Right lobe of liver (tissue), 6 donors: ENCODE results near the gene HBZ. TPM values are rescaled to one million over a fixed set of nuclear protein-coding genes. Genes with fewer than 3 reads are reported as not detected.
A peak's percentile ranks its signal among the peaks of the same experiment; 100 is the strongest.

Experiments
- ATAC-seq, 4 donors: fragments of 200-7000 bp; cut with Tn5 transposase; one replicate each; pipeline ENCODE4 v1.9.1; 2020; ENCODE audit warnings: mild to moderate bottlenecking in 4 of 4, moderate library complexity in 4 of 4
- DNase-seq, 3 donors: peaks; one replicate each; pipeline ENCODE4 v3.0.0-alpha.2; 2020
- H3K27ac ChIP-seq, 3 donors: fragments of 200-600 bp; one replicate each; pipeline ENCODE4 v1.8.0; 2022
- H3K27me3 ChIP-seq, 2 donors: fragments of 200-600 bp; one replicate each; pipeline ENCODE4 v1.8.0; 2022
- H3K36me3 ChIP-seq, 4 donors: fragments of 200-600 bp; sonication (generic) in 1 of 4; one replicate each; pipeline versions ENCODE4 v1.5.1 to v1.8.0; 2017 to 2022; ENCODE audit warnings: control low read depth in 1 of 4
- H3K4me1 ChIP-seq, 4 donors: fragments of 200-600 bp; sonication (generic) in 1 of 4; one replicate each; pipeline versions ENCODE4 v1.5.1 to v1.8.0; 2017 to 2022; ENCODE audit warnings: control low read depth in 1 of 4
- H3K4me3 ChIP-seq, 3 donors: fragments of 200-600 bp; one replicate each; pipeline ENCODE4 v1.8.0; 2022
- H3K9me3 ChIP-seq, 4 donors: fragments of 200-600 bp; sonication (generic) in 1 of 4; one replicate each; pipeline versions ENCODE4 v1.5.1 to v1.8.0; 2017 to 2022; ENCODE audit warnings: control low read depth in 1 of 4
- CTCF ChIP-seq, 4 donors: fragments of 200-600 bp in 3 of 4; fragments of 450-650 bp in 1 of 4; IDR thresholded peaks; one replicate each; pipeline versions ENCODE4 v1.5.1 to v1.8.0; 2016 to 2022; ENCODE audit warnings: antibody characterized with exemption in 4 of 4, mild to moderate bottlenecking in 2 of 4
- POLR2A ChIP-seq: fragments of 450-650 bp; IDR thresholded peaks from one replicate; pipeline ENCODE4 v1.6.1; 2017; ENCODE audit warnings: antibody characterized with exemption, mild to moderate bottlenecking
- WGBS: methylation state at CpG from one replicate; pipeline ENCODE4 v1.1.6; 2018; ENCODE audit warnings: low coverage, low lambda C conversion rate; ENCODE audit not compliant: insufficient coverage; ENCODE audit errors: missing lambda C conversion rate; 5-methylcytosine and 5-hydroxymethylcytosine counted together
- intact Hi-C, 2 donors: fragments of 100-400 bp; cut with DNase I; formaldehyde crosslinking; loops; one replicate each; pipeline versions ENCODE4 v1.11.2 to v1.14.1; 2022
- total RNA-seq, 6 experiments: library from RNA; depleted of rRNA in 2 of 6; stranded (reverse); fragments of >200 nt in 2 of 6; fragmentation: NEBNext Ultra II Directional in 3 of 6; extraction: Animal tissue kit (Norgen Biotek cat#: 25700) in 3 of 6; gene quantifications; one replicate each; pipeline versions ENCODE4 v1.1.0 to v1.2.4, GENCODE V29; 2016 to 2023
- donor health status: DM: no; HTN: yes; CAD: no.
- donor health status: DM: no; HTN: no; CAD: no.
- donor health status: DM: no; HTN: no; CAD: no.
- donor health status: DM: no; HTN: yes; CAD: no.
- donor health status: DM: no; HTN: yes; CAD: no.

Gene HBZ
- total RNA-seq, 6 experiments from 2014 or later, result 0.81 TPM; not detected in 5

GRCh38 chr16:181565-182021 lies 29.1 kb downstream of the HBZ start:
- DNase-seq (peak; percentile 75 to 79 (median 78)), ATAC-seq (peak; percentile 84 to 94 (median 86))
- Histone ChIP-seq H3K9me3 (no peaks in the 10 kb centered on the region), H3K4me3 (no peak overlapping the region), H3K27me3 (peaks cover 0 to 16% of the 10 kb centered on the region in 2 donors), H3K36me3 (no peaks in the 10 kb centered on the region), H3K27ac (no peak overlapping the region), H3K4me1 (peaks cover 0 to 16% (median 4%) of the 10 kb centered on the region in 4 donors)
- TF ChIP-seq POLR2A (no peak), CTCF (IDR thresholded peaks at IDR 0.05) (peak; percentile 89 to 98 (median 94))
- 1% methylated on average over 11 of the region's 22 CpGs for WGBS
- intact Hi-C loops, result no loop called here

GRCh38 chr16:183005-183404 lies 30.6 kb downstream of the HBZ start:
- intact Hi-C loops, result no loop called here
- peak in 1 of 4 donors; percentile 13 for ATAC-seq

GRCh38 chr16:185213-185612 lies 32.8 kb downstream of the HBZ start:
- ATAC-seq (no peak), DNase-seq (no peak)
- intact Hi-C loops, result no loop called here
- H3K9me3 ChIP-seq, result no peaks in the 10 kb centered on the region
- no peak for TF ChIP-seq POLR2A
- TF ChIP-seq CTCF (IDR thresholded peaks at IDR 0.05), result no peak
- no peak overlapping the region for H3K4me3 ChIP-seq
- H3K36me3 ChIP-seq, result peaks cover 0 to 20% (median 10%) of the 10 kb centered on the region in 4 donors
- peaks cover 0 to 12% (median 4%) of the 10 kb centered on the region in 4 donors for H3K4me1 ChIP-seq
- no peak overlapping the region for H3K27ac ChIP-seq
- WGBS, result 81% methylated on average over 5 of the region's 13 CpGs
- H3K27me3 ChIP-seq, result no peaks in the 10 kb centered on the region

More at GRCh38 chr16:183005-183404, 30.6 kb downstream of the HBZ start:
- WGBS, result 41% methylated on average over 4 of the region's 7 CpGs
- no peaks in the 10 kb centered on the region for H3K36me3 ChIP-seq
- no peak overlapping the region for H3K4me3 ChIP-seq
- H3K27me3 ChIP-seq, result peaks cover 0 to 12% of the 10 kb centered on the region in 2 donors
- H3K9me3 ChIP-seq, result no peaks in the 10 kb centered on the region
- no peak for TF ChIP-seq POLR2A
- TF ChIP-seq CTCF (IDR thresholded peaks at IDR 0.05), result no peak
- H3K4me1 ChIP-seq, result peaks cover 0 to 16% (median 4%) of the 10 kb centered on the region in 4 donors
- H3K27ac ChIP-seq, result no peak overlapping the region
- no peak for DNase-seq

- H3K27ac ChIP-seq, result no peak overlapping the region
- WGBS, result 85% methylated on average over 9 of the region's 11 CpGs
- H3K27me3 ChIP-seq, result no peaks in the 10 kb centered on the region
- peaks cover 0 to 9% (median 4%) of the 10 kb centered on the region in 4 donors for H3K4me1 ChIP-seq
- no peak for DNase-seq
- no peak for ATAC-seq
- intact Hi-C loops, result no loop called here
- no peak for TF ChIP-seq POLR2A
- TF ChIP-seq CTCF (IDR thresholded peaks at IDR 0.05), result no peak
- H3K4me3 ChIP-seq, result no peak overlapping the region
- peaks cover 0 to 24% (median 13%) of the 10 kb centered on the region in 4 donors for H3K36me3 ChIP-seq
- H3K9me3 ChIP-seq, result no peaks in the 10 kb centered on the region
Observed at GRCh38 chr16:185691-186090, 33.2 kb downstream of the HBZ start.
